WERI-Rb-1 (cell line): ENCODE measurements around the gene AQP4.
A peak's percentile ranks its signal among the peaks of the same experiment; 100 is the strongest.

Source experiments
- DNase-seq: peaks from one replicate; pipeline ENCODE4 v3.0.0-alpha.2; 2020
- H3K27ac ChIP-seq: fragments of 250-450 bp; sonication (Bioruptor Pico); 2 replicates; pipeline ENCODE4 v1.5.1; 2020; ENCODE audit warnings: mild to moderate bottlenecking, moderate library complexity
- H3K27me3 ChIP-seq: fragments of 250-450 bp; sonication (Bioruptor Pico); 2 replicates; pipeline ENCODE4 v1.5.1; 2021; ENCODE audit warnings: mild to moderate bottlenecking, low read depth, moderate library complexity; ENCODE audit not compliant: insufficient read depth, severe bottlenecking
- H3K36me3 ChIP-seq: fragments of 250-450 bp; sonication (Bioruptor Pico); 2 replicates; pipeline ENCODE4 v1.5.1; 2020; ENCODE audit warnings: mild to moderate bottlenecking, moderate library complexity
- H3K4me3 ChIP-seq: 2 replicates; pipeline ENCODE4 v1.5.1; 2011; ENCODE audit warnings: low read depth, mild to moderate bottlenecking, control low read depth, low read length
- H3K9me3 ChIP-seq: fragments of 250-450 bp; sonication (Bioruptor Pico); 2 replicates; pipeline ENCODE4 v1.5.1; 2021; ENCODE audit warnings: mild to moderate bottlenecking, moderate library complexity; ENCODE audit not compliant: severe bottlenecking
- CTCF ChIP-seq: IDR thresholded peaks from 2 replicates; pipeline ENCODE4 v1.5.1; 2011; ENCODE audit warnings: low read depth, mild to moderate bottlenecking, control low read depth, inconsistent platforms, low read length

AQP4 gene

GRCh38 chr18:26840965-26841364 is 24.5 kb downstream of the AQP4 start:
- H3K9me3 ChIP-seq, result peaks cover 4% of the 10 kb centered on the region
- no peak overlapping the region for H3K27ac ChIP-seq
- 0 out of 2 replicates have a peak, but pooled peaks have one; percentile 21 for TF ChIP-seq CTCF
- H3K36me3 ChIP-seq, result no peaks in the 10 kb centered on the region
- H3K4me3 ChIP-seq, result no peak overlapping the region
- no peaks in the 10 kb centered on the region for H3K27me3 ChIP-seq
- DNase-seq, result no peak

- H3K4me3 ChIP-seq, result no peak overlapping the region
- DNase-seq, result no peak
- H3K36me3 ChIP-seq, result no peaks in the 10 kb centered on the region
- no peak for TF ChIP-seq CTCF
- H3K27me3 ChIP-seq, result no peaks in the 10 kb centered on the region
- peaks cover 4% of the 10 kb centered on the region for H3K9me3 ChIP-seq
- H3K27ac ChIP-seq, result no peak overlapping the region
Measured at GRCh38 chr18:26839609-26840008, 25.9 kb downstream of the AQP4 start.

- no peak for DNase-seq
- no peaks in the 10 kb centered on the region for H3K9me3 ChIP-seq
- no peaks in the 10 kb centered on the region for H3K36me3 ChIP-seq
- no peak for TF ChIP-seq CTCF
- H3K4me3 ChIP-seq, result no peak overlapping the region
- H3K27ac ChIP-seq, result no peak overlapping the region
- no peaks in the 10 kb centered on the region for H3K27me3 ChIP-seq
Measured at GRCh38 chr18:26832302-26832701, 33.2 kb downstream of the AQP4 start.

GRCh38 chr18:26827581-26827980 is 37.9 kb downstream of the AQP4 start:
- H3K27me3 ChIP-seq, result no peaks in the 10 kb centered on the region
- H3K27ac ChIP-seq, result no peak overlapping the region
- no peak for TF ChIP-seq CTCF
- DNase-seq, result no peak
- no peaks in the 10 kb centered on the region for H3K9me3 ChIP-seq
- H3K4me3 ChIP-seq, result no peak overlapping the region
- H3K36me3 ChIP-seq, result no peaks in the 10 kb centered on the region

- no peaks in the 10 kb centered on the region for H3K36me3 ChIP-seq
- H3K4me3 ChIP-seq, result no peak overlapping the region
- H3K27me3 ChIP-seq, result no peaks in the 10 kb centered on the region
- no peak overlapping the region for H3K27ac ChIP-seq
- no peaks in the 10 kb centered on the region for H3K9me3 ChIP-seq
- no peak for DNase-seq
- TF ChIP-seq CTCF, result no peak
Measured at GRCh38 chr18:26826656-26827235, 38.8 kb downstream of the AQP4 start.

GRCh38 chr18:26821181-26821580 is 44.3 kb downstream of the AQP4 start:
- H3K27ac ChIP-seq, result no peak overlapping the region
- no peak for TF ChIP-seq CTCF
- no peak for DNase-seq
- H3K4me3 ChIP-seq, result no peak overlapping the region
- no peaks in the 10 kb centered on the region for H3K36me3 ChIP-seq
- H3K27me3 ChIP-seq, result no peaks in the 10 kb centered on the region
- no peaks in the 10 kb centered on the region for H3K9me3 ChIP-seq
